ENCODE results near the gene EPS15.

DNA sequence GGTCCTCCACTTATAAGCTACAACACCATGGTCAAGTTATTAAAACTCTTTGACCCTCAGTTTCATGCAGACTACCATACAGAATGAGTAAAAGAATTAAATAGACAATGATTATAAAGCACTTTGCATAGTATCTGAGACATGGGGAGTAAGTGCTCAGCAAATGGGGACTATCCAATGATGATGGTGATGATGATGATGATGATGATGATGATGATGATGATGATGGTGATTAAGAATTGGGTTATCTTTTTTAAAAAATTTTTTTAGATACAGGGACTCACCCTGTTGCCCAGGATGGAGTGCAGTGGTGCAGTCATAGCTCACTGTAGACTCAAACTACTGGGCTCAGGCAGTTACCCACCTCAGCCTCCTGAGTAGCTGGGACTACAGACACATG is 8.1 kb upstream of the EPS15 start:
- TF ChIP-seq SPI1 (IDR thresholded peaks at IDR 0.05; ENCODE audit: low read depth, low read length) (no peak), POLR2AphosphoS5 (IDR thresholded peaks at IDR 0.05; ENCODE audit: low read depth, low read length) (no peak)

Measured in GM12891 (cell line).